Activated B cell treated with CpG ODN at 0.5 μM for 24 hours (primary cell): Measurements from ENCODE around the gene STUB1. TPM values are rescaled to one million over a fixed set of nuclear protein-coding genes. Genes with fewer than 3 reads are reported as not detected.
"Not testable (repeated sequence)": the region's sequence is repeated elsewhere in the genome, so short reads cannot be mapped to it uniquely, and the experiment has no call there.

Source experiments
- ATAC-seq: fragments of 200-7000 bp; cut with Tn5 transposase; one replicate; pipeline ENCODE4 v1.10.0; 2021; ENCODE audit warnings: low read depth, mild to moderate bottlenecking, moderate library complexity
- CTCF ChIA-PET: fragments of 350-600 bp; sonication (Branson Sonifier 250); formaldehyde crosslinking; loops from one replicate; lab custom pipeline; 2021; ENCODE audit warnings: antibody characterized with exemption; lab: Charles Lee
- POLR2A ChIA-PET: fragments of 350-600 bp; sonication (Branson Sonifier 250); formaldehyde crosslinking; loops from one replicate; lab custom pipeline; 2021; ENCODE audit warnings: antibody characterized with exemption; lab: Charles Lee
- DNase-seq: peaks from one replicate; pipeline ENCODE4 v3.0.0; 2022
- H3K27ac Mint-ChIP-seq: one replicate; pipeline ENCODE4 v1.8.0; 2020; ENCODE audit warnings: mixed read lengths
- H3K27me3 Mint-ChIP-seq: one replicate; pipeline ENCODE4 v1.8.0; 2021; ENCODE audit warnings: mixed read lengths
- H3K36me3 Mint-ChIP-seq: one replicate; pipeline ENCODE4 v1.8.0; 2021; ENCODE audit warnings: low read depth, mixed read lengths
- H3K4me1 Mint-ChIP-seq: one replicate; pipeline ENCODE4 v1.8.0; 2021; ENCODE audit warnings: mixed read lengths
- H3K4me3 Mint-ChIP-seq: one replicate; pipeline ENCODE4 v1.8.0; 2020; ENCODE audit warnings: mild to moderate bottlenecking, mixed read lengths
- H3K9me3 Mint-ChIP-seq: one replicate; pipeline ENCODE4 v1.8.0; 2020; ENCODE audit warnings: mixed read lengths
- intact Hi-C: fragments of 100-400 bp; cut with micrococcal nuclease; formaldehyde crosslinking; loops from one replicate; pipeline ENCODE4 v1.15.1; 2024
- total RNA-seq: library from RNA; stranded (reverse); gene quantifications from 2 replicates; pipeline ENCODE4 v1.2.3, GENCODE V29; 2022
- TF ChIP-seq, protein P1 (sequence below): fragments of 200-600 bp; IDR thresholded peaks from one replicate; pipeline ENCODE4 v1.8.0; 2022; ENCODE audit warnings: antibody characterized with exemption, mild to moderate bottlenecking

STUB1 gene
- total RNA-seq, 1 donor from 2014 or later: 81.2 TPM

DNA sequence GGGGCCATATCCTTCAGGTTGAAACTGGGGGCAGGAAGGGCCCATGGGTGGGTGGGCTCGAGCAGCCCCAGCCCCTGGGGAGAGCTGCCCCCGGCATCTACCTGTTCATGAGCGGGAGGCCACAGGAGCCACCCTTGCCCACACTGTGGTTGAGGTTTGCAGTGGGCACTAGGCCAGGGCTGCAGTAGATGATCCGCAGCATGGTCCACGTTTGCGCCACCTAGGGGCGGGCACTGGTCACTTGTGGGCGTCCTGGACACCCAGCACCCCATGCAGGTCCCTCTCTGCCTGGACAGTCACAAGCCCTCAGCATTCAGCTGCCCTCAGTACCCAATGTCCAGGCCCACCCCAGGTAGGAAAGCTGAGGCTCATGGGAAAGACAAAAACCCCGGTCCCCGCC, 5.8 kb downstream of the STUB1 start:
- no peaks in the 10 kb centered on the region for H3K27me3 Mint-ChIP-seq
- H3K4me3 Mint-ChIP-seq: peak overlapping the region; percentile 19
- intact Hi-C loops: loop anchor here (2.0 kb wide), 1 partner anchor 35 kb away; the partner anchor contains the start of gene ANTKMT
- TF ChIP-seq, protein P1, sequence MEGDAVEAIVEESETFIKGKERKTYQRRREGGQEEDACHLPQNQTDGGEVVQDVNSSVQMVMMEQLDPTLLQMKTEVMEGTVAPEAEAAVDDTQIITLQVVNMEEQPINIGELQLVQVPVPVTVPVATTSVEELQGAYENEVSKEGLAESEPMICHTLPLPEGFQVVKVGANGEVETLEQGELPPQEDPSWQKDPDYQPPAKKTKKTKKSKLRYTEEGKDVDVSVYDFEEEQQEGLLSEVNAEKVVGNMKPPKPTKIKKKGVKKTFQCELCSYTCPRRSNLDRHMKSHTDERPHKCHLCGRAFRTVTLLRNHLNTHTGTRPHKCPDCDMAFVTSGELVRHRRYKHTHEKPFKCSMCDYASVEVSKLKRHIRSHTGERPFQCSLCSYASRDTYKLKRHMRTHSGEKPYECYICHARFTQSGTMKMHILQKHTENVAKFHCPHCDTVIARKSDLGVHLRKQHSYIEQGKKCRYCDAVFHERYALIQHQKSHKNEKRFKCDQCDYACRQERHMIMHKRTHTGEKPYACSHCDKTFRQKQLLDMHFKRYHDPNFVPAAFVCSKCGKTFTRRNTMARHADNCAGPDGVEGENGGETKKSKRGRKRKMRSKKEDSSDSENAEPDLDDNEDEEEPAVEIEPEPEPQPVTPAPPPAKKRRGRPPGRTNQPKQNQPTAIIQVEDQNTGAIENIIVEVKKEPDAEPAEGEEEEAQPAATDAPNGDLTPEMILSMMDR: no peak
- peaks cover 38% of the 10 kb centered on the region for H3K36me3 Mint-ChIP-seq
- CTCF ChIA-PET: no interaction called here
- H3K9me3 Mint-ChIP-seq: no peaks in the 10 kb centered on the region
- POLR2A ChIA-PET: no interaction called here
- no peak for DNase-seq
- no peak overlapping the region for H3K27ac Mint-ChIP-seq
- H3K4me1 Mint-ChIP-seq: peaks cover 49% of the 10 kb centered on the region
- ATAC-seq: no peak

DNA sequence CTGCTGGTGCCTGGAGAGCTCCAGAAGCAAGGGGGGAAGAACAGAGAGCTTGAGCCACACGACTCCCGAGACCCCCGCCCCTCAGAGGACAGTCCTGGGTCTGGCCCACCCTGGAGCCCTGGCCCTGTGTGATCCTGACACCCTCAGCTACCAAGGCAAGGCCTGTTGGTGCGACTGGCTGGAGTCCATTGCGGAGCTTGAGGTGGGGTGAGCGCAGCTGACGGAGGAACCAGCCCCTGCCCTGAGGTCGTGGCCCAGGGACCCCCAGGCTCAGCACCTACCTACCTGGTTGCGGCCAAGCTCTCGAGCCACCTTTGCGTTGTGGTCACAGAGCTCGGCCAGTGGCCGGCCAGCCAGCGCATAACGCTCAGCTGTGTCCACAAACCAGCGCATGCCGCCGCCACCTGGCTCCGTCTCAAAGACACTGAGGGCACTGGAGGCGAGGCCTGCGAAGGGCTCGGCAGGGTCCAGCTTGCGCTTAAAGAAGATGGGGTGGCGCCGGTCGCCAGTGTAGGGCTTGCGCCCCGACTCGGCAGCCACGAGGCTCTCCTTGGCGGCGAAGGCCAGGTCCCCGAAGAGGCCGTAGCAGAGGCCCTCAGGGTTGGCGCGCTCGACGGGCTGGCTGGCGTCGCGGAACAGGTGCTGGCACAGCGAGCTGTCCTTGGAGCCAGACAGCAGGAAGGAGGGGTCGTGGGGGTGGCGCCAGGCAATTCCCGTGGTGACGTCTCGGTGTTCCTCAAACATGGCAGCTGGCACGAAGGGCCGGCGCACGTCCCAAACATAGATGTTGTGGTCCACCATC, 6.5 kb downstream of the STUB1 start:
- TF ChIP-seq, protein P1: no peak
- H3K4me3 Mint-ChIP-seq: no peak overlapping the region
- DNase-seq (no peak), ATAC-seq (no peak)
- H3K4me1 Mint-ChIP-seq: peaks cover 45% of the 10 kb centered on the region
- intact Hi-C loops: no loop called here
- H3K9me3 Mint-ChIP-seq: no peaks in the 10 kb centered on the region
- H3K27me3 Mint-ChIP-seq: no peaks in the 10 kb centered on the region
- H3K27ac Mint-ChIP-seq: no peak overlapping the region
- peaks cover 32% of the 10 kb centered on the region for H3K36me3 Mint-ChIP-seq
- POLR2A ChIA-PET: no interaction called here
- CTCF ChIA-PET: no interaction called here

- Mint-ChIP-seq H3K36me3 (peaks cover 24% of the 10 kb centered on the region), H3K4me1 (peaks cover 37% of the 10 kb centered on the region), H3K27me3 (peaks cover under 1% of the 10 kb centered on the region), H3K9me3 (no peaks in the 10 kb centered on the region), H3K27ac (no peak overlapping the region), H3K4me3 (peak overlapping the region; percentile 7)
- intact Hi-C loops: no loop called here
- POLR2A ChIA-PET: no interaction called here
- CTCF ChIA-PET: no interaction called here
- TF ChIP-seq, protein P1: no peak
- ATAC-seq (no peak), DNase-seq (no peak)
Observed at GRCh38 chr16:687499-687898, 7.3 kb downstream of the STUB1 start.

- no peaks in the 10 kb centered on the region for H3K9me3 Mint-ChIP-seq
- ATAC-seq (no peak), DNase-seq (no peak)
- TF ChIP-seq, protein P1: no peak
- ChIA-PET POLR2A (interaction anchor here (0.6 to 2.3 kb wide), 10 partner anchors 9 to 1093 kb away, joined by 4 to 34 read pairs (median 10); partner anchors contain the start of genes ANTKMT, CCDC78, HAGHL and NUBP2), CTCF (no interaction called here)
- H3K27me3 Mint-ChIP-seq: peaks cover 9% of the 10 kb centered on the region
- peaks cover 33% of the 10 kb centered on the region for H3K4me1 Mint-ChIP-seq
- peaks cover 15% of the 10 kb centered on the region for H3K36me3 Mint-ChIP-seq
- H3K4me3 Mint-ChIP-seq: peak overlapping the region; percentile 90
- H3K27ac Mint-ChIP-seq: peak overlapping the region; percentile 82
- intact Hi-C loops: no loop called here
Observed at GRCh38 chr16:689175-689897, 9.1 kb downstream of the STUB1 start.

- CTCF ChIA-PET, intact Hi-C loops, ATAC-seq, H3K9me3 Mint-ChIP-seq, DNase-seq, H3K27ac Mint-ChIP-seq: not testable (repeated sequence)
- peak overlapping the region; percentile 90 for H3K4me3 Mint-ChIP-seq
- H3K36me3 Mint-ChIP-seq: peaks cover 13% of the 10 kb centered on the region
- peaks cover 37% of the 10 kb centered on the region for H3K4me1 Mint-ChIP-seq
- POLR2A ChIA-PET: interaction anchor here (1.1 kb wide), 1 partner anchor 164 kb away, joined by 3 read pairs; the partner anchor contains the start of gene CAPN15
- peaks cover 15% of the 10 kb centered on the region for H3K27me3 Mint-ChIP-seq
Observed at GRCh38 chr16:691242-691641, 11.0 kb downstream of the STUB1 start.
